ENCODE data around the gene LMO1.
A peak's percentile ranks its signal among the peaks of the same experiment; 100 is the strongest.

The LMO1 gene

GRCh38 chr11:8296038-8296649 lies 32.5 kb upstream of the LMO1 start:
- H3K4me1 Mint-ChIP-seq, result peaks cover 13% of the 10 kb centered on the region
- H3K9me3 Mint-ChIP-seq, result no peaks in the 10 kb centered on the region
- peaks cover 6% of the 10 kb centered on the region for H3K27me3 Mint-ChIP-seq (ENCODE audit: low read depth, poor library complexity)
- no peak for DNase-seq
- no peak overlapping the region for H3K27ac Mint-ChIP-seq
- no peak overlapping the region for H3K4me3 Mint-ChIP-seq
- TF ChIP-seq, protein P1, sequence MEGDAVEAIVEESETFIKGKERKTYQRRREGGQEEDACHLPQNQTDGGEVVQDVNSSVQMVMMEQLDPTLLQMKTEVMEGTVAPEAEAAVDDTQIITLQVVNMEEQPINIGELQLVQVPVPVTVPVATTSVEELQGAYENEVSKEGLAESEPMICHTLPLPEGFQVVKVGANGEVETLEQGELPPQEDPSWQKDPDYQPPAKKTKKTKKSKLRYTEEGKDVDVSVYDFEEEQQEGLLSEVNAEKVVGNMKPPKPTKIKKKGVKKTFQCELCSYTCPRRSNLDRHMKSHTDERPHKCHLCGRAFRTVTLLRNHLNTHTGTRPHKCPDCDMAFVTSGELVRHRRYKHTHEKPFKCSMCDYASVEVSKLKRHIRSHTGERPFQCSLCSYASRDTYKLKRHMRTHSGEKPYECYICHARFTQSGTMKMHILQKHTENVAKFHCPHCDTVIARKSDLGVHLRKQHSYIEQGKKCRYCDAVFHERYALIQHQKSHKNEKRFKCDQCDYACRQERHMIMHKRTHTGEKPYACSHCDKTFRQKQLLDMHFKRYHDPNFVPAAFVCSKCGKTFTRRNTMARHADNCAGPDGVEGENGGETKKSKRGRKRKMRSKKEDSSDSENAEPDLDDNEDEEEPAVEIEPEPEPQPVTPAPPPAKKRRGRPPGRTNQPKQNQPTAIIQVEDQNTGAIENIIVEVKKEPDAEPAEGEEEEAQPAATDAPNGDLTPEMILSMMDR (IDR thresholded peaks at IDR 0.05), result no peak
- H3K36me3 Mint-ChIP-seq (ENCODE audit: low read depth), result no peaks in the 10 kb centered on the region

GRCh38 chr11:8294251-8294935 lies 30.7 kb upstream of the LMO1 start:
- no peak for DNase-seq
- Mint-ChIP-seq H3K36me3 (ENCODE audit: low read depth) (no peaks in the 10 kb centered on the region), H3K9me3 (no peaks in the 10 kb centered on the region), H3K27ac (no peak overlapping the region), H3K4me1 (peaks cover 31% of the 10 kb centered on the region), H3K27me3 (ENCODE audit: low read depth, poor library complexity) (peaks cover 6% of the 10 kb centered on the region), H3K4me3 (no peak overlapping the region)
- TF ChIP-seq, protein P1 (IDR thresholded peaks at IDR 0.05), result no peak

DNA sequence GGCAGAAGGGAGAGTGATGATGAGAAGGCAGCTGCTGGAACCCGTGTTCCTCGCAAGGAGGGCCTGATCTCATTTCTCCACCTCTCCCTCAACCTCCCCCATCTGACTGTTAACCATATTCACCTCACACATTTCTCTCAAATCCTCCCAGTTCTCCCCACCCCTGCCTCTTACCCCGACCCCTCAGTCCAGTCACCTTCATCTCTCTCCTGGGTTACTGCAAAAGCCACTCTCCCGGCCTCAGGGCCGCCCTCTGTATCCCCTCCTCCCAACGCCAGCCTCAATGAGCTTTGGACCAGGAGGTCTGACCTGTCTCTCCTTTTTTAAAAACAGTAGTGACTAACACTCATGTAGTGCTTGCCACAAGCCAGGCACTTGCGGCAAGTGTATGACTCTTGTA lies 29.5 kb upstream of the LMO1 start:
- no peak for DNase-seq
- Mint-ChIP-seq H3K27me3 (ENCODE audit: low read depth, poor library complexity) (peaks cover 6% of the 10 kb centered on the region), H3K27ac (no peak overlapping the region), H3K4me3 (no peak overlapping the region), H3K4me1 (peaks cover 43% of the 10 kb centered on the region), H3K9me3 (no peaks in the 10 kb centered on the region), H3K36me3 (ENCODE audit: low read depth) (no peaks in the 10 kb centered on the region)
- TF ChIP-seq, protein P1 (IDR thresholded peaks at IDR 0.05), result no peak

DNA sequence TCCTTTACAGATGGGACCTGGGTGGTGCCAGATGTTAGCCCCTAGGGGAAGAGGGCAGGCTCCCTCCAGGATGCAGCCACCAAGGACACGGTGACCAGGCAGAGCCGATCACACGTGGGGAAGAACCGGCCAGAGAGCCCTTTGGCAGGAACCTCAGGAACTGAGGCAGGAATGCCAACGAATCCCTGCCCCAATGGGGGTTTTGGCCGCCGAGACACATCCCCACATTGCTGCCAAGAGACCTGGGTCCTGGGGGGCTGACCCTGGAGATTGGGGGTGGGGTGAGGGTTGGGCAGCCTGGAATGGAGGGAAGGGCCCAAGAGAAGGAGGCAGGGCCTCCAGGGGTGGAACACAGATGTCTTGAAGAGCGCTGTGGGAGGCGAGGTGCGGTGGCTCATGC lies 28.7 kb upstream of the LMO1 start:
- TF ChIP-seq, protein P1 (IDR thresholded peaks at IDR 0.05), result no peak
- Mint-ChIP-seq H3K36me3 (ENCODE audit: low read depth) (no peaks in the 10 kb centered on the region), H3K27ac (no peak overlapping the region), H3K27me3 (ENCODE audit: low read depth, poor library complexity) (peaks cover 9% of the 10 kb centered on the region), H3K9me3 (no peaks in the 10 kb centered on the region), H3K4me1 (peaks cover 46% of the 10 kb centered on the region), H3K4me3 (no peak overlapping the region)
- no peak for DNase-seq

DNA sequence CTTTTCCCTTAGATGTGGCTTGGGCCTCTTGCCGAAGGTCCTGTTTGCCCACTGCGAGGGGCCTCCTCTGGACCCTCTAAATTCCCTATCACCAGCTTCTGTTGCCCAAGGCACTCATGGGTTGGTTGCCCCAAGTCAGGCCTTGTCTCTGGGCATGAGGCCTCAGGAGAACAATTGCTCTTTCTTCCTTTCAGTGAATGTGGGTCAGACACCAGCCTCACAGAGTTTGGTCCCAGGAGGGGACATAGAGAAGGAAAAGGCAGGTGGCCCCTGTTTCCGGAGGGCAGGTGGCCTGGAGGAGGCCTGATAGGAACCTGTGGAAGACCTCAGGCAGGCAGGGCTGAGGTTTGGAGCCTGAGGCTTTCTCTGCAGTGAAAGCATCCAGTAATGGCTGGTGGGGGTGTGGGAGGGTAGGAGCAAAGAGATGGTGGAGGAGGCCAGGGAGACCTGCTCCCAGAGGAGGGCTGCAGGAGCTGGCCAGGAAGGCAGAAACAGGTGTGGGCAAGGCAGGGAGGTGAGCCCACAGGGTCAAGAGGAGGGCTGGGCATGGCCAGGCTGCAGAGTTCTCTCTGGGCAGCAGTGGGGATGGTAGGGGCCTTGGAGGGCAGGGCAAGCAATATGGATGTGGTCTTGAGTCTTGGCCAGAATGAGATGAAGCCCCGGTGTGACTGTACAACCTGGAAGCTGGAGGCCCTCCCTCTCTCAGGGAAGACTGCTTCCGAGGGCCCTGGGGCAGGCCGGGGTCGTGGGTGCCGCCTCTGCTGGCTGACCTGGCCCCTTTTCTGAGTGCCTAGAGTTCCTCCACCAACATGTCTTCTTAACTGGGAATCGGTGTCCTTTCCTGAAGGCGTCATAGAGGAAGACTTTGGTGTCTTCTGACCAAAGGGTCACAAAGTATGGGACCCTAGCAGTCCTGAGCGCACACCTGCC lies 28.0 kb upstream of the LMO1 start:
- peaks cover 47% of the 10 kb centered on the region for H3K4me1 Mint-ChIP-seq
- no peaks in the 10 kb centered on the region for H3K36me3 Mint-ChIP-seq (ENCODE audit: low read depth)
- peaks cover 10% of the 10 kb centered on the region for H3K27me3 Mint-ChIP-seq (ENCODE audit: low read depth, poor library complexity)
- H3K9me3 Mint-ChIP-seq, result no peaks in the 10 kb centered on the region
- H3K4me3 Mint-ChIP-seq, result no peak overlapping the region
- peak overlapping the region; percentile 68 for H3K27ac Mint-ChIP-seq
- TF ChIP-seq, protein P1 (IDR thresholded peaks at IDR 0.05), result no peak
- DNase-seq, result no peak
